HK-2 (cell line): ENCODE data around the gene NINJ1.
A peak's percentile ranks its signal among the peaks of the same experiment; 100 is the strongest.

Experiments
- DNase-seq: peaks from one replicate; pipeline ENCODE4 v3.0.0-alpha.2; 2018; ENCODE audit not compliant: unreplicated experiment

Gene NINJ1

GRCh38 chr9:93100276-93100636 lies 33.8 kb downstream of the NINJ1 start:
- DNase-seq: no peak

- no peak for DNase-seq
These were observed 34.3 kb downstream of the NINJ1 start for GRCh38 chr9:93099551-93100275.

- DNase-seq: peak; percentile 88
These were observed 35.7 kb downstream of the NINJ1 start for GRCh38 chr9:93098236-93098946.

GRCh38 chr9:93097511-93098201 lies 36.4 kb downstream of the NINJ1 start:
- no peak for DNase-seq

GRCh38 chr9:93096811-93097382 lies 37.2 kb downstream of the NINJ1 start:
- DNase-seq: no peak

- peak; percentile 50 for DNase-seq
These were observed 37.8 kb downstream of the NINJ1 start, which contains the start of gene CARD19 for GRCh38 chr9:93096131-93096802. CARD19 (plus strand) TSS chr9:93096217; CDS start chr9:93096346, 129 bp downstream.

- DNase-seq: peak; percentile 100
These were observed 38.6 kb downstream of the NINJ1 start for GRCh38 chr9:93095205-93096130.

GRCh38 chr9:93094658-93095204 lies 39.3 kb downstream of the NINJ1 start:
- no peak for DNase-seq

GRCh38 chr9:93093877-93094657 lies 40.0 kb downstream of the NINJ1 start:
- DNase-seq: no peak

GRCh38 chr9:93093127-93093876 lies 40.7 kb downstream of the NINJ1 start:
- no peak for DNase-seq

- no peak for DNase-seq
These were observed 41.6 kb downstream of the NINJ1 start for GRCh38 chr9:93092251-93092991.

GRCh38 chr9:93091453-93092081 lies 42.5 kb downstream of the NINJ1 start:
- peak; percentile 46 for DNase-seq

- DNase-seq: no peak
These were observed 43.0 kb downstream of the NINJ1 start for GRCh38 chr9:93091056-93091452.

- no peak for DNase-seq
These were observed 43.9 kb downstream of the NINJ1 start for GRCh38 chr9:93090091-93090655.

- no peak for DNase-seq
These were observed 44.5 kb downstream of the NINJ1 start for GRCh38 chr9:93089481-93089991.

GRCh38 chr9:93089024-93089423 lies 45.0 kb downstream of the NINJ1 start:
- DNase-seq: no peak

GRCh38 chr9:93088656-93089015 lies 45.4 kb downstream of the NINJ1 start:
- no peak for DNase-seq
